GM12878 (cell line): ENCODE measurements around the gene RAB22A. TPM values are rescaled to one million over a fixed set of nuclear protein-coding genes. Genes with fewer than 3 reads are reported as not detected.

Source experiments
- BACH1 ChIP-seq: fragments of 450-650 bp; IDR thresholded peaks from 2 replicates; pipeline ENCODE4 v1.6.1; 2017; ENCODE audit warnings: mild to moderate bottlenecking, borderline replicate concordance
- BCL11A ChIP-seq: IDR thresholded peaks from 2 replicates; pipeline ENCODE4 v1.6.1; 2011; ENCODE audit warnings: low read depth, low read length
- ETV6 ChIP-seq, 2 experiments: fragments of 450-650 bp in 1 of 2; IDR thresholded peaks in 1 of 2; conservative IDR thresholded peaks in 1 of 2; 2 replicates each; pipeline ENCODE4 v1.6.1; 2014; ENCODE audit warnings: antibody characterized with exemption in 1 of 2, borderline replicate concordance in 1 of 2, low read depth in 1 of 2, mild to moderate bottlenecking in 1 of 2, moderate library complexity in 1 of 2
- HDAC2 ChIP-seq: fragments of 200-600 bp; sonication (generic); IDR thresholded peaks from 2 replicates; pipeline ENCODE4 v1.6.1; 2017
- HDAC6 ChIP-seq: fragments of 200-600 bp; sonication (generic); IDR thresholded peaks from one replicate; pipeline ENCODE4 v1.8.0; 2017; ENCODE audit warnings: antibody characterized with exemption; ENCODE audit not compliant: unreplicated experiment
- JUNB ChIP-seq: IDR thresholded peaks from 2 replicates; pipeline ENCODE4 v1.6.1; 2016; ENCODE audit warnings: antibody characterized with exemption, mild to moderate bottlenecking
- KAT2A ChIP-seq: conservative IDR thresholded peaks from 2 replicates; pipeline ENCODE4 v1.6.1; 2011; ENCODE audit warnings: low read depth, low read length; ENCODE audit not compliant: control insufficient read depth
- KLF5 ChIP-seq: fragments of 450-650 bp; IDR thresholded peaks from 2 replicates; pipeline ENCODE4 v1.6.1; 2014; ENCODE audit warnings: mild to moderate bottlenecking; ENCODE audit not compliant: partially characterized antibody
- MEF2A ChIP-seq: IDR thresholded peaks from 2 replicates; pipeline ENCODE4 v1.6.1; 2011; ENCODE audit warnings: low read depth, mild to moderate bottlenecking, low read length, moderate library complexity; ENCODE audit not compliant: insufficient read depth
- MTA2 ChIP-seq: fragments of 450-650 bp; IDR thresholded peaks from 2 replicates; pipeline ENCODE4 v1.6.1; 2016; ENCODE audit warnings: low read depth, mild to moderate bottlenecking, moderate library complexity
- NFIC ChIP-seq: IDR thresholded peaks from 2 replicates; pipeline ENCODE4 v1.6.1; 2012; ENCODE audit warnings: low read depth, mild to moderate bottlenecking, inconsistent platforms, low read length, moderate library complexity
- NFYB ChIP-seq: IDR thresholded peaks from 2 replicates; pipeline ENCODE4 v1.6.1; 2011; ENCODE audit warnings: low read depth, mild to moderate bottlenecking, low read length, improper control_type of control experiment, moderate library complexity; ENCODE audit not compliant: insufficient read depth
- NRF1 ChIP-seq: conservative IDR thresholded peaks from 2 replicates; pipeline ENCODE4 v1.6.1; 2011; ENCODE audit warnings: mild to moderate bottlenecking, low read depth, low read length, improper control_type of control experiment
- polyA plus RNA-seq, 11 experiments: library from polyadenylated mRNA; depleted of rRNA in 4 of 11; unstranded in 6 of 11; stranded (reverse) in 5 of 11; fragments of >200 nt; fragmentation: Nextera tagmentation in 4 of 11; fragmentation: Illumina TruSeq in 1 of 11; extraction: Ambion mirVana in 4 of 11; extraction: Trizol in 1 of 11; gene quantifications; 1 replicate in 1 of 11; 2 replicates in 10 of 11; pipeline versions ENCODE4 v1.2.1 to v1.2.3, GENCODE V29; 2011 to 2016; ENCODE audit warnings: inconsistent platforms in 2 of 11, missing spikeins in 2 of 11, low read depth in 1 of 11
- total RNA-seq, 4 experiments: library from RNA; depleted of rRNA in 3 of 4; stranded (reverse); fragments of >200 nt in 3 of 4; fragmentation: Illumina TruSeq in 1 of 4; extraction: Trizol in 1 of 4; gene quantifications; 2 replicates each; pipeline versions ENCODE4 v1.2.1 to v1.2.3, GENCODE V29; 2013 to 2021
- TF ChIP-seq, protein P1 (sequence below), 3 experiments: IDR thresholded peaks in 2 of 3; conservative IDR thresholded peaks in 1 of 3; 2 replicates each; pipeline ENCODE4 v1.5.1; 2011; ENCODE audit warnings: low read depth in 3 of 3, low read length in 3 of 3, mild to moderate bottlenecking in 3 of 3, control low read depth in 2 of 3, moderate library complexity in 2 of 3, inconsistent platforms in 1 of 3, mixed read lengths in 1 of 3; ENCODE audit not compliant: control insufficient read depth in 2 of 3, insufficient read depth in 1 of 3; ENCODE audit errors: extremely low read depth in 1 of 3
- TF ChIP-seq, protein P2 (sequence below): fragments of 450-650 bp; IDR thresholded peaks from 2 replicates; pipeline ENCODE4 v1.6.1; 2016; ENCODE audit warnings: mild to moderate bottlenecking
- TF ChIP-seq, protein P3 (sequence below): IDR thresholded peaks from 2 replicates; pipeline ENCODE4 v1.6.1; 2012; ENCODE audit warnings: mild to moderate bottlenecking, low read depth, low read length
- TF ChIP-seq, protein P4 (sequence below): fragments of 450-650 bp; formaldehyde crosslinking; IDR thresholded peaks from 2 replicates; pipeline ENCODE4 v1.4.0; 2020; ENCODE audit warnings: mild to moderate bottlenecking, moderate library complexity
- TF ChIP-seq, protein P5 (sequence below): fragments of 450-650 bp; IDR thresholded peaks from 2 replicates; pipeline ENCODE4 v1.6.1; 2017; ENCODE audit warnings: borderline replicate concordance

The RAB22A gene
- total and polyA plus RNA-seq, 10 of the 15 experiments (the other 5 are each of a cell fraction or from before 2014, with no cell fraction given) = 2.7 to 12.0 (median 10.0) TPM

DNA sequence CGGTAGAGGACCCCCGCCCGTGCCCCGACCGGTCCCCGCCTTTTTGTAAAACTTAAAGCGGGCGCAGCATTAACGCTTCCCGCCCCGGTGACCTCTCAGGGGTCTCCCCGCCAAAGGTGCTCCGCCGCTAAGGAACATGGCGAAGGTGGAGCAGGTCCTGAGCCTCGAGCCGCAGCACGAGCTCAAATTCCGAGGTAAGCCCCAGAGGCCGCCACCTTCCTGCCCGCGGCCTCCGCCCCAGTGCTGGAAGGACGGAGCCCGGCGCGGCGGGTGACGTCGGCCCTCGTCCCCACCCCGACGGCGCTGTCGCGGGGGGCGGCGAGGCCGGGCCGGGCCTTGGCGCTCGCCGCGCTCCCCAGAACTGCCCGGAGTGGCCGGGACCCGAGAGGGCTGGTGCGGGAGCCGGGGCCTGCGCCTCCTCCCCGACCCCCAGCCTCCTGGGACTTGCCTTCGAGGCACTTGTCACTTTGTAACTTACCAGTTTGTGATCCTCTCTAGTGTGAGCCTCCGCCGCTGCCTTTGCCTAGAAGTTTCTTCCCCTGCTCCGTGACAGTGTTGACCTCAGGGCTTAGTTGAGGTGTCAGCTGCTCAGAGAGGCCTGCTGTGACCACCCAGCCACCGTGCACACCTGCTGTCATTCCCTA is 79.9 kb downstream of the RAB22A start (continued):
- TF ChIP-seq NRF1 (no peak), NFYB (no peak), HDAC6 (no peak), KAT2A (no peak), NFIC (no peak), HDAC2 (no peak), JUNB (no peak), MTA2 (no peak), BACH1 (peak; percentile 56; the same call in 1 of the 2 replicates), BCL11A (no peak), KLF5 (no peak), ETV6 (conservative IDR thresholded peaks at IDR 0.05 in 1 of 2, IDR thresholded peaks at IDR 0.05 in 1 of 2; ENCODE audit: borderline replicate concordance in 1 of 2, low read depth in 1 of 2) (no peak), MEF2A (no peak)
- TF ChIP-seq, protein P1, sequence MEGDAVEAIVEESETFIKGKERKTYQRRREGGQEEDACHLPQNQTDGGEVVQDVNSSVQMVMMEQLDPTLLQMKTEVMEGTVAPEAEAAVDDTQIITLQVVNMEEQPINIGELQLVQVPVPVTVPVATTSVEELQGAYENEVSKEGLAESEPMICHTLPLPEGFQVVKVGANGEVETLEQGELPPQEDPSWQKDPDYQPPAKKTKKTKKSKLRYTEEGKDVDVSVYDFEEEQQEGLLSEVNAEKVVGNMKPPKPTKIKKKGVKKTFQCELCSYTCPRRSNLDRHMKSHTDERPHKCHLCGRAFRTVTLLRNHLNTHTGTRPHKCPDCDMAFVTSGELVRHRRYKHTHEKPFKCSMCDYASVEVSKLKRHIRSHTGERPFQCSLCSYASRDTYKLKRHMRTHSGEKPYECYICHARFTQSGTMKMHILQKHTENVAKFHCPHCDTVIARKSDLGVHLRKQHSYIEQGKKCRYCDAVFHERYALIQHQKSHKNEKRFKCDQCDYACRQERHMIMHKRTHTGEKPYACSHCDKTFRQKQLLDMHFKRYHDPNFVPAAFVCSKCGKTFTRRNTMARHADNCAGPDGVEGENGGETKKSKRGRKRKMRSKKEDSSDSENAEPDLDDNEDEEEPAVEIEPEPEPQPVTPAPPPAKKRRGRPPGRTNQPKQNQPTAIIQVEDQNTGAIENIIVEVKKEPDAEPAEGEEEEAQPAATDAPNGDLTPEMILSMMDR (IDR thresholded peaks at IDR 0.05 in 2 of 3, conservative IDR thresholded peaks at IDR 0.05 in 1 of 3; ENCODE audit: control insufficient read depth in 2 of 3, extremely low read depth in 1 of 3, insufficient read depth in 1 of 3, low read depth in 3 of 3, low read length in 3 of 3) = no peak
- TF ChIP-seq, protein P2, sequence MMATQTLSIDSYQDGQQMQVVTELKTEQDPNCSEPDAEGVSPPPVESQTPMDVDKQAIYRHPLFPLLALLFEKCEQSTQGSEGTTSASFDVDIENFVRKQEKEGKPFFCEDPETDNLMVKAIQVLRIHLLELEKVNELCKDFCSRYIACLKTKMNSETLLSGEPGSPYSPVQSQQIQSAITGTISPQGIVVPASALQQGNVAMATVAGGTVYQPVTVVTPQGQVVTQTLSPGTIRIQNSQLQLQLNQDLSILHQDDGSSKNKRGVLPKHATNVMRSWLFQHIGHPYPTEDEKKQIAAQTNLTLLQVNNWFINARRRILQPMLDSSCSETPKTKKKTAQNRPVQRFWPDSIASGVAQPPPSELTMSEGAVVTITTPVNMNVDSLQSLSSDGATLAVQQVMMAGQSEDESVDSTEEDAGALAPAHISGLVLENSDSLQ = no peak; the same call in 1 of the 2 replicates
- TF ChIP-seq, protein P3, sequence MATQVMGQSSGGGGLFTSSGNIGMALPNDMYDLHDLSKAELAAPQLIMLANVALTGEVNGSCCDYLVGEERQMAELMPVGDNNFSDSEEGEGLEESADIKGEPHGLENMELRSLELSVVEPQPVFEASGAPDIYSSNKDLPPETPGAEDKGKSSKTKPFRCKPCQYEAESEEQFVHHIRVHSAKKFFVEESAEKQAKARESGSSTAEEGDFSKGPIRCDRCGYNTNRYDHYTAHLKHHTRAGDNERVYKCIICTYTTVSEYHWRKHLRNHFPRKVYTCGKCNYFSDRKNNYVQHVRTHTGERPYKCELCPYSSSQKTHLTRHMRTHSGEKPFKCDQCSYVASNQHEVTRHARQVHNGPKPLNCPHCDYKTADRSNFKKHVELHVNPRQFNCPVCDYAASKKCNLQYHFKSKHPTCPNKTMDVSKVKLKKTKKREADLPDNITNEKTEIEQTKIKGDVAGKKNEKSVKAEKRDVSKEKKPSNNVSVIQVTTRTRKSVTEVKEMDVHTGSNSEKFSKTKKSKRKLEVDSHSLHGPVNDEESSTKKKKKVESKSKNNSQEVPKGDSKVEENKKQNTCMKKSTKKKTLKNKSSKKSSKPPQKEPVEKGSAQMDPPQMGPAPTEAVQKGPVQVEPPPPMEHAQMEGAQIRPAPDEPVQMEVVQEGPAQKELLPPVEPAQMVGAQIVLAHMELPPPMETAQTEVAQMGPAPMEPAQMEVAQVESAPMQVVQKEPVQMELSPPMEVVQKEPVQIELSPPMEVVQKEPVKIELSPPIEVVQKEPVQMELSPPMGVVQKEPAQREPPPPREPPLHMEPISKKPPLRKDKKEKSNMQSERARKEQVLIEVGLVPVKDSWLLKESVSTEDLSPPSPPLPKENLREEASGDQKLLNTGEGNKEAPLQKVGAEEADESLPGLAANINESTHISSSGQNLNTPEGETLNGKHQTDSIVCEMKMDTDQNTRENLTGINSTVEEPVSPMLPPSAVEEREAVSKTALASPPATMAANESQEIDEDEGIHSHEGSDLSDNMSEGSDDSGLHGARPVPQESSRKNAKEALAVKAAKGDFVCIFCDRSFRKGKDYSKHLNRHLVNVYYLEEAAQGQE = no peak
- TF ChIP-seq, protein P4, sequence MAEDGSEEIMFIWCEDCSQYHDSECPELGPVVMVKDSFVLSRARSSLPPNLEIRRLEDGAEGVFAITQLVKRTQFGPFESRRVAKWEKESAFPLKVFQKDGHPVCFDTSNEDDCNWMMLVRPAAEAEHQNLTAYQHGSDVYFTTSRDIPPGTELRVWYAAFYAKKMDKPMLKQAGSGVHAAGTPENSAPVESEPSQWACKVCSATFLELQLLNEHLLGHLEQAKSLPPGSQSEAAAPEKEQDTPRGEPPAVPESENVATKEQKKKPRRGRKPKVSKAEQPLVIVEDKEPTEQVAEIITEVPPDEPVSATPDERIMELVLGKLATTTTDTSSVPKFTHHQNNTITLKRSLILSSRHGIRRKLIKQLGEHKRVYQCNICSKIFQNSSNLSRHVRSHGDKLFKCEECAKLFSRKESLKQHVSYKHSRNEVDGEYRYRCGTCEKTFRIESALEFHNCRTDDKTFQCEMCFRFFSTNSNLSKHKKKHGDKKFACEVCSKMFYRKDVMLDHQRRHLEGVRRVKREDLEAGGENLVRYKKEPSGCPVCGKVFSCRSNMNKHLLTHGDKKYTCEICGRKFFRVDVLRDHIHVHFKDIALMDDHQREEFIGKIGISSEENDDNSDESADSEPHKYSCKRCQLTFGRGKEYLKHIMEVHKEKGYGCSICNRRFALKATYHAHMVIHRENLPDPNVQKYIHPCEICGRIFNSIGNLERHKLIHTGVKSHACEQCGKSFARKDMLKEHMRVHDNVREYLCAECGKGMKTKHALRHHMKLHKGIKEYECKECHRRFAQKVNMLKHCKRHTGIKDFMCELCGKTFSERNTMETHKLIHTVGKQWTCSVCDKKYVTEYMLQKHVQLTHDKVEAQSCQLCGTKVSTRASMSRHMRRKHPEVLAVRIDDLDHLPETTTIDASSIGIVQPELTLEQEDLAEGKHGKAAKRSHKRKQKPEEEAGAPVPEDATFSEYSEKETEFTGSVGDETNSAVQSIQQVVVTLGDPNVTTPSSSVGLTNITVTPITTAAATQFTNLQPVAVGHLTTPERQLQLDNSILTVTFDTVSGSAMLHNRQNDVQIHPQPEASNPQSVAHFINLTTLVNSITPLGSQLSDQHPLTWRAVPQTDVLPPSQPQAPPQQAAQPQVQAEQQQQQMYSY = no peak
- TF ChIP-seq, protein P5, sequence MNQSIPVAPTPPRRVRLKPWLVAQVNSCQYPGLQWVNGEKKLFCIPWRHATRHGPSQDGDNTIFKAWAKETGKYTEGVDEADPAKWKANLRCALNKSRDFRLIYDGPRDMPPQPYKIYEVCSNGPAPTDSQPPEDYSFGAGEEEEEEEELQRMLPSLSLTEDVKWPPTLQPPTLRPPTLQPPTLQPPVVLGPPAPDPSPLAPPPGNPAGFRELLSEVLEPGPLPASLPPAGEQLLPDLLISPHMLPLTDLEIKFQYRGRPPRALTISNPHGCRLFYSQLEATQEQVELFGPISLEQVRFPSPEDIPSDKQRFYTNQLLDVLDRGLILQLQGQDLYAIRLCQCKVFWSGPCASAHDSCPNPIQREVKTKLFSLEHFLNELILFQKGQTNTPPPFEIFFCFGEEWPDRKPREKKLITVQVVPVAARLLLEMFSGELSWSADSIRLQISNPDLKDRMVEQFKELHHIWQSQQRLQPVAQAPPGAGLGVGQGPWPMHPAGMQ = no peak
